HTR-8/SVneo (cell line): ENCODE results near the gene ARIH1.

Experiments
- DNase-seq: peaks from one replicate; pipeline ENCODE4 v3.0.0; 2011; ENCODE audit warnings: low spot score, mixed read lengths; ENCODE audit not compliant: insufficient read length
- FAIRE-seq: peaks from 2 replicates; lab custom pipeline; 2011; peaks lifted over from hg19 to GRCh38; lab: Jason Lieb, UNC

ARIH1 gene

DNA sequence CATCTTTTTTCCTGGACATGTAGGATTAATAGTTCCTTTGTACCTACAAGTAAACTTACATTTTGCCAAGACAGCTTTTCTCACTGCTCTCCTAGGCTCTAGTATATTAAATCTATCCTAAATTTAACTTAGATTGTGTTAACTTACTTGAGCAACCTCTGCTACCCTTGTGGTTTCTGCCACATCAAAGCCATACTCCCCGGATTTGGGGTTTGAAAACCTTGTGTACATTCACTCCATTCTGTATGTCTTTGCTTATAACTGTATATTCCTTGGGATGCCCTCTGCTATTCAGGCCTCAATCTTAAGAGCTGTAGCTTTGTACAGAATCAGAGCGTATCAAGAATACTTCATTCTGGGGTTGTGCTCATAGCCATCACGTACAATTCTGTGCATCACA lies 60.4 kb downstream of the ARIH1 start:
- no peak for DNase-seq
- FAIRE-seq: no peak

DNA sequence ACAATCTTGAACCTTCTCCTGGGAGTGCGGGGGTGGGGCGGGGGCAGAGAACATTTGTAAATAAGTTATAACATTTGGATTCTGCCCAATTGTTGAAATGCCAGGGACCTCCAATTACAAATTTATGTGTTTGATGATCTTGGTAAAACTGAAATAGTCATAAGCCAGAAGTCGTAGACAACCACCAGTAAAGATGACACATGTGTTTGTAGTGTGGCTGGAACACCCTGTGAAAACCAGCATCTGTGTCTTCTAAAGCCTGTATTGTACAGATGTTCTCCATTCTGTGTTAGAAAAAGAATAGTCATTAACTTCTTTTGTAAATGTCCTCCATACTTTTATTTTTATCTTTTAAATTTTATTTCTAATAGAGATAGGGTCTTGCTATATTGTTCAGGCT lies 61.8 kb downstream of the ARIH1 start:
- FAIRE-seq (peak; percentile 33), DNase-seq (no peak)

DNA sequence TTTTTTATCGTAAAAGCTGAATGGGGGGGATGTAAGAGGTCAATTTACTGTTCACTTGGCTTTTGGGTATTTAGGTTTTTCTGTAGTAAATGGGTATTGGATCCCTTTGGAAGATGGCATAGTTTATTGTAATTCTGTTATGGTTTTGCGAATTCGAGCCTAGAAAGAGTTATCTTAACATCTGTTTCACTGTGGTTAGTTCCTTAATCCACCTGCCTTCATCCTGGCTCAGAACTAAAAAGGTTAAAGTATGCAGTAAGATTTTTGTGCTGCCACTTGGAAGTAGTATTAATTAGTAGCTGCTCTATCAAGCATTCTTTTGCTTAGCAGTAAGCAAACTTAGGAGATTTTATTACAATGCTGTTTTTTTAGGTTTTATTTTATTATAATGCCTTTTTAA lies 62.4 kb downstream of the ARIH1 start:
- DNase-seq (no peak), FAIRE-seq (no peak)

DNA sequence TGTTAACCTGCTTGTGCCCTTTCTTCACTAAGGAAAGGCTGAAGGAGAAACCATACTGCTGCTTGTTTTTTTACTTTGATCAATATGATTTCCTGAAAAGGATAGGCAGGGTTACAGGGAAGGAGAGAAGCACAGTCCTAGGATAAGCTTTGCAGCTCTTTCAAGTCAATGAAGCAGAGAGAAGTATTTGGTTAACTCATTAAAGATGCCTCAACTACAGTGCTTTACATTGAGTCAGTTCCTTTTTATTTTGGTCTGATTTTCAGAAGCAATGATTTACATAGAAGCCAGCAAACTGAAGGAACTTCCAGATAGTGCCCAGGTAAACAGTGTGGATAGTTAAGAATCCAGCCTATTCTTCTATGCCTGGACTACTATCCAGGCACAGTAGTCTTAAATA lies 64.8 kb downstream of the ARIH1 start:
- no peak for DNase-seq

DNA sequence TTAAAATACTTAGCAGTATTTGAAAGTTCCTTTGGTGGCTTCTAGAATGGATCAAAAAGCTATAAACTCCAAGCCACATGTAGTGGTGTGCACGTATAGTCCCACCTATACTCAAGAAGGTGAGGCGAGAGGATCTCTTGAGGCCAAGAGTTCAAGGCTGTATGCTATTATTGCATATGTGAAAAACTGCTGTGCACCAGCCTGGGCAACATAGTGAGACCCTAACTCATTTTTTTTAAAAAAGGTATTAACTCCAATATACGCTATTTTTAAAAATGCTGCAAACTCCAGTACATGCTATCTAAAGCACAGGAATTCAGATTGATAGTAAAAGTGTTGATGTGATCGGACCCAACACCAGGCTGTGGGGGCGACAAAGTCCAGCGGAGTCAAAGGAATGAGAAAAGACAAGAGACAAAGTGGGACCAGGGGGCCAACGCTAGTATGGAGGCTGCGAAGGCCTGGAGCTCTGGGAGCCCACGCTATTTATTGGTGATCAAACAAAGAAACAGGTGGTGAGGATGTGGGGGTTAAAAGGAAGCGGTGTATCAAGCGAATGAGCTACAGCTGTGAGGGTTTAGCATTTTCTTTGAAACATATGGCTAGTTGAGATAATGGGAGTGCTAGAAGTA lies 66.6 kb downstream of the ARIH1 start:
- FAIRE-seq (no peak), DNase-seq (no peak)

More for the DNA sequence above, 64.8 kb downstream of the ARIH1 start:
- FAIRE-seq: no peak

DNA sequence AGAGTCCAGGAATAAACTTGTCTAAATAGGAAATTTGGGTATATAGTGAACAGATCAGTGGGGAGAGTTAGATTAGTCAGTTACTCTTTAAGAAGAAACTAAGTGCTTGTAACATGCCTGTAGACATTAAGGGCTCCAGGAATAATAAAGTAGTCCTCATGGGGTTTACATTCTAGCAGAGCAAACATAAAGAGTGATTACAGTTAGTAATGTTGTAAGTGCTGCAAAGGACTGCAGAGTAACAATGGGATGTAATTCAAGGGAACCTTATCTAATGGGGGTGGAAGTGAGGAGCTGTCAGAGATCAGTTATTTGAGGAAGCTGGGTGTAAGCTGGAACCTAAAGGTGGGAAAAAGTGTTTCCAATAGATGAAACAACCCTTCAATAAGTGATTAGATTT lies 67.5 kb downstream of the ARIH1 start:
- FAIRE-seq (no peak), DNase-seq (no peak)

DNA sequence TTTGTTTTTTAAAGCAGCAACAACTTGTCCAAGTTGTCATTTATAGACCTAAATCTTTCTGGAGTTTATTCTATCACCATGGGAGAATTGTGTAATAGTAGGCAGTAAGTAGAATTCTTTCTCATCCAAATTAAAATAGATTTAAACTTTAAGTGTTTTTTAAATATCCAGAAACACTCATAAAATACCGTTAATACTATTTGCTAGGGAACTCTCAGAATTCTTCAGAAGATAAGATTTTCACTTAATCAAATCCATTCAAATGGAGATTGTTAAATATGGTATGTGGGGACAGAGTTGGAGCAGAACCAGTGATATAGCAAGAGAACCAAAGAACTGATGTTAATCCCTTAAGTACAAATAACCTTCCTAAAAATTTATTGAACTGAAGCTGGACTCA lies 71.0 kb downstream of the ARIH1 start:
- no peak for FAIRE-seq
- DNase-seq: no peak

DNA sequence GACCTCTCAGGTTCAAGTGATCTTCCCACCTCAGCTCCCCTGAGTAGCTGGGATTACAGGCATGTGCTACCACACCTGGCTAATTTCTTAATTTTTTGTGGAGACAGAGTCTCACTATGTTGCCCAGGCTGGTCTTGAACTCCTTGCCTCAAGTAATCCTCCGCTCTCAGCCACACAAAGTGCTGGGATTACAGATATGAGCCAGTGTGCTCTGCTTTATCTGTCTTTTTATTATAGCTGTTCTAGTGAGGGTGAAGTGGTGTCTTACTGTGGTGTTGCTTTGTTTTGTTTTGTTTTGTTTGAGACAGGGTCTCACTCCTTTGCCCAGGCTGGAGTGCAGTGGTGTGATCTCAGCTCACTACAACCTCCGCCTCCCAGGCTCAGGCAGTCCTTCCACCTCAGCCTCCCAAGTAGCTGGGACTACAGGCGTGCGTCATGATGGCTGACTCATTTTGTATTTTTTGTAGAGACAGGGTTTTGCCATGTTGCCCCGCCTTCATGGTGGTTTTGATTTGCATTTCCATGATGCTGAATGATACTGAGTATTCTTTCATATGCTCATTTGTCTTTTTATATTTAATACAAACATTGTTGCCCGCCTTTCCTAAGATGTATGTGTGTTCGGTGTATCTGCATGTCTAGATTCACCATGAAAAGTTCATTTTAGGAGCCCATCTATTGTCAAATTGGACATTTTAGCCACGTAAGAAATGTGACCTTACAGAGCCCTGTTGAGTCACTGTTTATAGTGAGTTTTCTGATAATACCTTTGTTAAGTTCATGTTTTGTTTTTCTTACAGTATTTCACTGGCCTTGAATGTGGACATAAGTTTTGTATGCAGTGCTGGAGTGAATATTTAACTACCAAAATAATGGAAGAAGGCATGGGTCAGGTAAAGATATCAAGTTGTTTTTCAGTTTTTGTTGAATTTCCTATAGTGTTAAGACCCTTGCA lies 80.6 kb downstream of the ARIH1 start:
- DNase-seq: no peak
- peak; percentile 60 for FAIRE-seq

DNA sequence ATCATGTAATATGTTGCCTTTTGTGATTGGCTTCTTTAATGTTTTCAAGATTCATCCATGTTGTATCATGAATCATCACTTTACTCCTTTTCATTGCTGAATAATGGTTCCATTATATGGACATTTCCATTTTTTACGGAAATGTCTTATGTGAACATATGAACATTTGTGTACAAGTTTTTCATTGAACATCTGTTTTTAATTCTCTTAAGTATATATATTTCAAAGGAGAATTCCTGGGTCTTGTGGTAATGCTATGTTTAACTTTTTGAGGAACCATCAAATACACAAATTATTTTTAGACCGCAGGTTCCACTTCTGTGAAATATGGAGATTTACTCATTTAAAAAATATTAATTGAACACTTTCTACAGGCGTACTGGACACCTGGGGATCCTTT lies 85.7 kb downstream of the ARIH1 start:
- no peak for FAIRE-seq
- no peak for DNase-seq

DNA sequence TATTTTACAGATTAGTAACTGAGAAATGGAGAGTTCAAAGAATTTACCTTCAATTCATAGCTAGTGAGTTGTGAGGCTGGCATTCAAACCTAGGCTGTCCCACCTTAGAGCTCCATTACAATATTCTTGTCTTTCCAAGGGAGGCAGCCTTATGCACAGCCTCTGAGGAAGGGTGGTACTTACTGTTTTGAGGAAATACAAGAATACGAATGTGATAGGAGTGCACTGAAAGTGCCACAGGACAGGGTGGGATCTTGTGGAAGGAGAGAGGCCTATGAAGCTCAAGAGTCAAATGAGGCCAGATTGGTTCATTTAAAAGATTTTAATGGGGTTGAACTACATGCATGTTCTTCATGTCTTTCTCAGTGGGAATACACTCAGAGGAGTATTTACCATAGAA lies 86.3 kb downstream of the ARIH1 start:
- FAIRE-seq: peak; percentile 23
- no peak for DNase-seq

DNA sequence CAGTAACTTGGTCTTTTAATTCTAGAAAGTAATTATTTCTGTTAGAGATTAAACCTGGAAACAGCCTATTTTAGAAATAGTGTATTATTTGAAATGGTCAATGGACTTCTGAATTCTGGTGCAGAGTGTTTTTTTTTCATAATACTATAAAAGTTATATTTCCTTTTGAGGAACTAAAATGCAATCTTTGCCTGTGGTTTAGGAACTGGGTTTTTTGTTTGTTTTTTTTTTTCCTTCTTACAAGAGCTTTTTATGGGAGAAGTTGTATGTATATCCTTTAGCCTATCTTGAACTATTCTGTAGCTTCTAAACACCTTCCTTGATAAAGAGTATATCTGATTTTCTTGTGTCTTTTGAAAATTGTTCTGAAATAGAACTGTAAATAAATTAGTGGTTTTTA lies 88.3 kb downstream of the ARIH1 start:
- no peak for DNase-seq
- FAIRE-seq: no peak

DNA sequence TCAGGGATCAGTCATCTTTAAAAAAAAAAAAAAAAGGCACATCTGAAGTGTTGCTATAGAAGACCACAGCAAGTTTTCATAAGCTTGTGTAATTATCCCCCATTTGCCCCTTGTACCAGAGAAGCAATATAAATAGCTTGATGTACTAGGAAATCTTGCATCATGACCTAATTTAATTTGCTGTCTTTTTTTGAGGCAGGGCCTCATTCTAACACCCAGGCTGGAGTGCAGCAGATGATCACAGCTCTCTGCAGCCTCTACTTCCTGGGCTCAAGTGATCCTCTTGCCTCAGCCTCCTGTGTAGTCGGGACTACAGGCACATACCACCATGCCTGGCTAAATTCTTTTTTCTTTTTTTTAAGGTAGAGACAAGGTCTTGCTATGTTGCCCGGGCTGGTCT lies 88.7 kb downstream of the ARIH1 start:
- FAIRE-seq: no peak
- no peak for DNase-seq

DNA sequence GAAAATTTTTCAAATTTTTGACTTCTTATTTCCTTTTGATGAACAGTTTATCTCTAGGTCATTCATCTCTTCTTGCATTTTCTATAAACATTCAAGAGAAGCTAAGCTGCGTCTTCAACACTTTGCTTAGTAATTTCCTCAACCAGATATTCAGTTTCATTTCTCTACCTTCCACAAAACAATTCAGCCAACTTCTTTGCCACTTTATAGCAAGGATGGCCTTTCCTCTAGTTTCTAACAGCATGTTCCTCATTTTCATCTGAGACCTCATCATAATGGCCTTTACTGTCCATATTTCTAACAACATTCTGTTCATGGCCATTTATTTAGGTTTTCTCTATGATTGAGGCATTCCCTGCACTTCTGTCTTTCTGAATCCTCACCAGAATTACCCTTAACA lies 90.0 kb downstream of the ARIH1 start:
- FAIRE-seq: no peak
- no peak for DNase-seq

DNA sequence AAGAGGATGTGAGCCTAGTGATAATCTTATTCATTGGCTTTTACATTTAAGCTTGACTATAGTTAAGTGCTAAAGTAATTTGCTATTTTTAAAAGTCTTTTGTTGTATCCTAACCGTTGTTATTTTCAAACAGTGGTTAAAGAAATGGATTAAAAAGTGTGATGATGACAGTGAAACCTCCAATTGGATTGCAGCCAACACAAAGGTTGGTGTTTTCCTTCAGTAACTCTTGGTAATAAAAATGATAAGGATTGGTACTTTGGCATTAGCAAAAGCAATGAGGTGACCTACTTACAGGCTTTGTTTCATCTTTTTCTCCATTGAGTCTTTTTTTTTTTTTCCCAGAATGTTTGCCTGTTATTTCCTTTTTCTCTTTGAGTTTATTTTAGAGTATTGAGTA lies 92.8 kb downstream of the ARIH1 start:
- FAIRE-seq: no peak
- DNase-seq: no peak

DNA sequence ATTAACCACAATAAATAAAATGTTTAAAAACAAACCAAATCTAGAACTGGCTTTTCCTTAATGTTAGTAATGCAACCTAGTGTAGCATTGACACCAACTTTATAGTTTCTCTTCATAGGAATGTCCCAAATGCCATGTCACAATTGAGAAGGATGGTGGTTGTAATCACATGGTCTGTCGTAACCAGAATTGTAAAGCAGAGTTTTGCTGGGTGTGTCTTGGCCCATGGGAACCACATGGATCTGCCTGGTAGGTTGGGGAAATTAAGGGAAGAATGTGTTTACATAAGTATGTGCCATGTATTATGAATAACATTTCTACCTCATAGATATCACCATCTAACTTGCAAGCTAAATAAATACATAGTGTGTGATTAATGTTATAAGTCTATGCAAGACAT lies 95.9 kb downstream of the ARIH1 start:
- FAIRE-seq: peak; percentile 28
- DNase-seq: no peak

DNA sequence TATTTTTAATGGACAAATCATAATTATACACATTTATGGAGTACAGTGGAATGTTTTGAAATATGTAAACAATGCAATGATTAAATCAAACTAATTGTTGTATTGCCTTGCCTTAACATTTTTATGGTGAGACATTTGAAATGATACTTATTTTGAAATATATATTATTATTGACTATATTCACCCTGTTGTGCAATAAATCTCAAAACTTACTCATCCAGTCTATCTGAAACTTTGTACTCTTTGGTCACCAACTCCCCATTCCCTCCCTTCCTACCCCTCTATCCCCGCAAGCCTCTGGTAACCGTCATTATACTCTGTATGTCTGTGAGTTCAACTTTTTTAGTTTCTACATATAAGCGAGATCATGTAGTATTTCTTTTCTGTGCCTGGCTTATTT lies 105.7 kb downstream of the ARIH1 start:
- no peak for FAIRE-seq
- DNase-seq: no peak

DNA sequence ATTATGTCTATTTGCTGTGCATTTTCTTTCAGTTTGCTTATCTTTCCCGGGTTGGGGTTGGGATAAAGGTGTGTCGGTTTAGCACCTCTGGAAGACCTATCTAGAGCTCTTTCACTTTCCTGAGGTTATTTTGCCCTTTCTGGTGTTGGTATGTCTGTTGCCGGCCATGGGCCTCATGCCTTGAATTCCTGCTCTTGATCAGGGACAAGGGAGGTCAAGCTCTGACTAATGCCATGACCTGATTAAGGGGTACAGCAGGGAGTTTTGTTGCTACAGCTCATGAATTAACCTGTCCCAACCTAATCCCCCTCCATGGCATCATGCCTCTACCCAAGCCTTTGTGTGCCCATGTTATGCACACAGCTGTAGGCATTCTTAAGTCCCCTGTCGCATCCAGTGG lies 109.9 kb downstream of the ARIH1 start:
- DNase-seq: no peak
- no peak for FAIRE-seq

DNA sequence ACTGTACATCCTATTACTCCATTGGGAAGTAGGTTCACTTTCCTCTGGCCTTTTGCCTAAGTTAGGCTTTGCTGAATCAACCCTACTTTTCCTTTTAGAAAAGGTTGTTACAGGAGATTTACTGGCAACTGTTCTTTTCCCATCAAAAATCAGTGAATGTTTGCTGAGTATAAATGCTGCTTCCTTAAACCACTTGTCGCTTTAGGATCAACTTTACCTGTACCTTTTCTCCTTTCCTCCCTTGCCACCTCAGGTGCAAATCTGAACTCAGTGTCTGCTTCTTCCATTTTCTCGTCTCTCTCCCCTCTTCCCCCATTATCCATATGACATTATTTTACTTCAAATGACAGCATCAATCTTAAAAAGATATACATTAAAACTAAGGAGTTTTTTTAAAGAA lies 110.9 kb downstream of the ARIH1 start:
- DNase-seq (no peak), FAIRE-seq (no peak)

DNA sequence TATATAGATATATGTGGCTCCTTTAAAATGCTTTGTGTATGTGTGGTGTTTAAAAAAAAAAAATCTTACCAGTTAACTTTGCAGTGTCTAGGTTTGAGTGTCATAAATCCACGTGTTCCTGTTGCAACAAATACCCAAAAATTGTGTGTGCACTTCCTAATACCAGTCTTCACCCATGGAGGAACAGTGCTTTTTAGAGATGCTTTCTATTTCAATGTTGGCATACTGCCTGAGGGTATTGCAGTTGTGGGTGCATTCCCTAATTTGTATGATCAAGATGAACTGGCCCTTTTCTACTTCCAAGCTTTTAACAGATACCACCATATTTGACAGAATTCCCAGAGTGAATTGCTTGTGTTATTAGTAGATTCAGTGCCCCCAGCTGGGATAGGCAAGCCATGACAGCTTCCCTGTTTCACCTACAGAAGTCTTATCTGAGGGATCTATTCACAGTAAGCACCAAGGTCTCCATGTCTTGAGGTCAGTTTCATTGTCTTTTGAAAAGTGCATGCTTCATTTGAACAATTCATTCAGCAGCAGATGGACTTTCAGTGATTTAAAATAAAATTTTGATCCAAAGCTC lies 111.4 kb downstream of the ARIH1 start:
- DNase-seq: no peak
- FAIRE-seq: no peak

DNA sequence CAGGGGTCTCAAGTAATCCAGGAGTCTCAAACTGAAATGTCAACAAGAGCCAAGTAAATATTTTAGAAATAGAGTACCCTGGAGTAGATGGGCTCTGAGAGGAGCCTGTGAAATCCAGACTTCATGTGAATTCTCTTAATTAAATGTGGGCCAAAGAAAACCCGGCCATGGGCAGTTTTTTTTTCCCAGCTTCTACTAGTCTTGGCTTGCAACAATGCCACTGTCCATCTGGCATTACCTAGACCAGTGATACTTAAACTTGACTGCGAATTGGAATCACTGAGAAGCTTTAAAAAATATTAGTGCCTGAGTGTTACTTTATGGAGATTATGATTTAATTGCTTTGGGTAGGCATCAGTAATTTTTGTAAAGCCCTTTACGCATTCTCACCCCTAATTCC lies 114.0 kb downstream of the ARIH1 start:
- FAIRE-seq: no peak
- no peak for DNase-seq

DNA sequence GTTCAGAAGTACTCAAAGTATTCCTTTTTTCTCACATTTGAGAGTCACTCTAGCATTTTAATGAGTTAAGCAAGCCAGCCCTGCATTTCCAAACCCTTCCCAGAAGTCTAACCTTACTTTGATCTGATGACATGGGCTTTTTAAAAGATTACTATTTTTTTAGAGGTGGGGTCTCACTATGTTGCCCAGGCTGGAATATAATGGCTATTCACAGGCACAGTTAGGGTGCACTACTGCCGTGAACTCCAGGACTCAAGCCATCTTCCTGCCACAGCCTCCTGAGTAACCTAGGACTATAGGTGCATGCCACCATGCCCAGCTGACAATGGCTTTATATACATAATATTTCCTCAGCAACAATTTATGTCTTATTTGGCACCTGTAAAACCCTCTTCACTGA lies 116.3 kb downstream of the ARIH1 start:
- DNase-seq (no peak), FAIRE-seq (no peak)
